Right atrium auricular region (tissue), 2 donors: Measurements from ENCODE around the gene PRDM15. TPM values are rescaled to one million over a fixed set of nuclear protein-coding genes. Genes with fewer than 3 reads are reported as not detected.

ENCODE experiments used
- DNase-seq: peaks from one replicate; pipeline ENCODE4 v3.0.0-alpha.2; 2019; ENCODE audit warnings: low spot score
- H3K27ac ChIP-seq, 2 donors: fragments of 200-600 bp; sonication (generic); 1 replicate in 1 of 2; 2 replicates in 1 of 2; pipeline ENCODE4 v1.5.1; 2016 to 2019
- H3K27me3 ChIP-seq, 2 donors: fragments of 200-600 bp; sonication (generic); one replicate each; pipeline versions ENCODE4 v1.5.1 to v1.6.0; 2017 to 2019
- H3K36me3 ChIP-seq: fragments of 200-600 bp; sonication (generic); one replicate; pipeline ENCODE4 v1.5.1; 2016
- H3K4me1 ChIP-seq, 2 donors: fragments of 200-600 bp; sonication (generic); one replicate each; pipeline versions ENCODE4 v1.5.1 to v1.6.0; 2017 to 2019
- H3K4me3 ChIP-seq, 2 donors: fragments of 200-600 bp; sonication (generic); 1 replicate in 1 of 2; 2 replicates in 1 of 2; pipeline ENCODE4 v1.5.1; 2017 to 2019; ENCODE audit warnings: mild to moderate bottlenecking in 1 of 2, moderate library complexity in 1 of 2
- H3K9me3 ChIP-seq, 2 donors: fragments of 200-600 bp; sonication (generic); one replicate each; pipeline ENCODE4 v1.5.1; 2019
- CTCF ChIP-seq, 2 donors: fragments of 200-600 bp; sonication (generic); IDR thresholded peaks; one replicate each; pipeline ENCODE4 v1.5.1; 2019; ENCODE audit warnings: antibody characterized with exemption in 2 of 2
- total RNA-seq, 2 donors: library from RNA; depleted of rRNA; stranded (reverse); fragments of >200 nt; gene quantifications; one replicate each; pipeline ENCODE4 v1.1.0, GENCODE V29; 2016

PRDM15 gene
- total RNA-seq, 2 donors from 2014 or later: 2.6 to 4.2 TPM

GRCh38 chr21:41888749-41889376, 9.7 kb upstream of the PRDM15 start:
- no peaks in the 10 kb centered on the region for H3K9me3 ChIP-seq
- DNase-seq: peak; percentile 62
- no peaks in the 10 kb centered on the region for H3K27me3 ChIP-seq
- H3K27ac ChIP-seq: peak overlapping the region; percentile 25 to 38
- H3K36me3 ChIP-seq: no peaks in the 10 kb centered on the region
- TF ChIP-seq CTCF (IDR thresholded peaks at IDR 0.05): no peak
- H3K4me3 ChIP-seq: no peak overlapping the region
- H3K4me1 ChIP-seq: no peaks in the 10 kb centered on the region

GRCh38 chr21:41887667-41888066, 8.5 kb upstream of the PRDM15 start:
- no peaks in the 10 kb centered on the region for H3K4me1 ChIP-seq
- no peak for DNase-seq

DNA sequence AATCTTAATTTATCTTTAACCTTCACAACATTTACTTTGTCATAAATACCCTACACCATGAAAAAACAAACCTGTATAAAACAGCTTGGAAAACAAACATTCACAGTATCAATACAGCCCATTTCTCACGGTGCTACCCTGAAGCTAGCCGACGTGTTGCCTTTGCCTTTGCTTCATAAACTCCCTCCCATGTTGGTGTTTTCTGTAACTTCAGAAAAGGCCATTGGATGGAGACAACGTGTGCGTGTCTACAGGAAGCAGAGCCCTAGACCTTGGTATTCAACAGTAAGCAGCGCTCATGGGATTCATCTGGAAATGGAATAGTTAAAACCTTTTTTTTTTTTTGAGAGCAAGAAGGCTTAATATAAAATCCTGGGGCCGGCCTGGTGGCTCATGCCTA, 7.2 kb upstream of the PRDM15 start:
- DNase-seq: no peak
- no peak for TF ChIP-seq CTCF (IDR thresholded peaks at IDR 0.05)
- no peaks in the 10 kb centered on the region for H3K27me3 ChIP-seq
- no peaks in the 10 kb centered on the region for H3K4me1 ChIP-seq
- H3K4me3 ChIP-seq: no peak overlapping the region
- H3K9me3 ChIP-seq: no peaks in the 10 kb centered on the region
- no peaks in the 10 kb centered on the region for H3K36me3 ChIP-seq
- no peak overlapping the region for H3K27ac ChIP-seq

More at GRCh38 chr21:41887667-41888066, 8.5 kb upstream of the PRDM15 start:
- Histone ChIP-seq H3K27ac (no peak overlapping the region), H3K4me3 (no peak overlapping the region), H3K9me3 (no peaks in the 10 kb centered on the region), H3K27me3 (no peaks in the 10 kb centered on the region), H3K36me3 (no peaks in the 10 kb centered on the region)
- no peak for TF ChIP-seq CTCF (IDR thresholded peaks at IDR 0.05)

DNA sequence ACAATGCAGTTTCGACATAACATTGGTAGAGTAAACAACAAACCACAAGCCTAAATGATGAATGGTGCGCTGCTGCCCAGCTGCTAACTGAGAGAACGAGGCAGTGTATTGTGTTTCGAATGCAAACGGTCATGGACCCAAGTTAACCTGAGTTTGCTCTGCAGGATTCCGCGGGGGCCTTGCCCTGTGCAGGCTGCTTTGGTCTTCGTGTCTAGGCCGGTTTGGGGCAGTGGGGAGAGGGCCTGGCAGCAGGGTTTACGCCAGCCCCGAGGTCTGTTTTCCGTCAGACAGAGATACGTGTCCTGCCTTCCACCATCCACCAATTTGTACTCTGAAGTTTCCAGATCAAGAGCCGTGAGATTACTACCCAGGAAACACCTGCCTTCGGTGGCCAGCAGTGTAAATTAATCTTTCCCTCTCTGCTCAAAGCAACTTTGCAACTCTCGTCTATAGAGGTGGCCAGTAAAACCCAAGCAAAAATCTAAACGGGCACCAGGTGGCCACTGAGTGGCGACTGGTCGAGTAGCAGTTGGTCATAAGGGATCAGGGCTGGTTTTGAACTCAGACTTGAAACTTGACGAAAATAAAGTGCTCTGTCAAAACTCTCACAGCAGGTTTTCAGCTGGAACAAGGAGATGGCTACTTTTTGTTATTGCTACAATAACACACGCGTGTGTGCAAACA, 6.3 kb upstream of the PRDM15 start:
- Histone ChIP-seq H3K4me3 (no peak overlapping the region), H3K36me3 (no peaks in the 10 kb centered on the region), H3K27me3 (no peaks in the 10 kb centered on the region), H3K4me1 (no peaks in the 10 kb centered on the region), H3K9me3 (no peaks in the 10 kb centered on the region), H3K27ac (no peak overlapping the region)
- no peak for DNase-seq
- TF ChIP-seq CTCF (IDR thresholded peaks at IDR 0.05): no peak

DNA sequence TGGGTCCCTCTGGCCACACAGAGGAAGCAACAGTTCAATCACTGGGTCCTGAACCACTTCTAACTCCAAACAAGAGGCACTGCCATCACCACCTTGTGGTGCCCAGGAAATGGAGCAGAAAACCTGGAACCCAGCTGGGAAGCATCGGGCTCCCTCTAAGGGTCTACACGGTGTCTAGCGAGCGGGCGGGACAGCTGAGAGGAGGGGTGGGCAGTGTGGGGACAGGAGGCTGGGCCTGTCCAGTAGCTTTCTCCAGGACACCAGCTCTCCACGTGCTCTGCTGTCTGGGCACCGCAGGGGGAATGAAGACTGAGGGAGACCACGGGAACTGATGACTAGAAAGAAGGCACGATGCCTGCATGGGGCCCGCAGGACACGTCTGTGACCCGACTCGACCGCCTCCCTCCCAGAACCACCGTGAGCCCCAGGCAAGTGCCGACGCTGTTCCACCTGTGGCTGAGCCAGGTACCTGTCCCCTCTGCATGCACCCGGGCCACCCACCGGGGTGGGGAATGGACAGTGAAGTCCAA, 5.4 kb upstream of the PRDM15 start:
- H3K9me3 ChIP-seq: no peaks in the 10 kb centered on the region
- H3K36me3 ChIP-seq: no peaks in the 10 kb centered on the region
- DNase-seq: no peak
- no peaks in the 10 kb centered on the region for H3K4me1 ChIP-seq
- no peak overlapping the region for H3K4me3 ChIP-seq
- TF ChIP-seq CTCF (IDR thresholded peaks at IDR 0.05): no peak
- H3K27me3 ChIP-seq: no peaks in the 10 kb centered on the region
- H3K27ac ChIP-seq: no peak overlapping the region
